HepG2 (cell line): ENCODE measurements around the gene RPS28. TPM values are rescaled to one million over a fixed set of nuclear protein-coding genes. Genes with fewer than 3 reads are reported as not detected.
A peak's percentile ranks its signal among the peaks of the same experiment; 100 is the strongest.

ENCODE experiments used
- ATF1 ChIP-seq: IDR thresholded peaks from 2 replicates; pipeline ENCODE4 v1.6.1; 2016; ENCODE audit warnings: mild to moderate bottlenecking, control low read depth
- HNF1B ChIP-seq: sonication (generic); formaldehyde crosslinking; IDR thresholded peaks from 2 replicates; pipeline ENCODE4 v1.5.1; 2020; ENCODE audit warnings: mild to moderate bottlenecking, moderate library complexity, missing genetic modification reagents
- JUN ChIP-seq: sonication (generic); formaldehyde crosslinking; IDR thresholded peaks from 2 replicates; pipeline ENCODE4 v1.4.0; 2020; ENCODE audit warnings: mild to moderate bottlenecking, missing genetic modification reagents
- NBN ChIP-seq: fragments of 450-650 bp; conservative IDR thresholded peaks from 2 replicates; pipeline ENCODE4 v1.6.1; 2017
- PATZ1 ChIP-seq: sonication (generic); formaldehyde crosslinking; IDR thresholded peaks from 2 replicates; pipeline ENCODE4 v1.4.0; 2020; ENCODE audit warnings: missing genetic modification reagents
- PBX3 ChIP-seq: sonication (generic); formaldehyde crosslinking; IDR thresholded peaks from 2 replicates; pipeline ENCODE4 v1.8.1; 2023; ENCODE audit warnings: missing genetic modification reagents, inconsistent platforms, borderline replicate concordance
- SMARCC2 ChIP-seq: fragments of 450-650 bp; IDR thresholded peaks from 2 replicates; pipeline ENCODE4 v1.6.1; 2017; ENCODE audit warnings: antibody characterized with exemption, mild to moderate bottlenecking
- TRIM24 ChIP-seq: sonication (generic); formaldehyde crosslinking; IDR thresholded peaks from 2 replicates; pipeline ENCODE4 v1.8.0; 2022; ENCODE audit warnings: mild to moderate bottlenecking, missing genetic modification reagents
- ZBTB33 ChIP-seq: sonication (generic); formaldehyde crosslinking; IDR thresholded peaks from 2 replicates; pipeline ENCODE4 v1.4.0; 2020; ENCODE audit warnings: missing genetic modification reagents
- ZHX2 ChIP-seq, 2 experiments: sonication (generic) in 1 of 2; formaldehyde crosslinking in 1 of 2; IDR thresholded peaks; 2 replicates each; pipeline versions ENCODE4 v1.6.1 to v1.9.0; 2014 to 2022; ENCODE audit warnings: antibody characterized with exemption in 1 of 2, borderline replicate concordance in 1 of 2, inconsistent platforms in 1 of 2, low read depth in 1 of 2, missing genetic modification reagents in 1 of 2
- ZNF280D ChIP-seq: sonication (generic); formaldehyde crosslinking; IDR thresholded peaks from 2 replicates; pipeline ENCODE4 v1.5.1; 2020; ENCODE audit warnings: mild to moderate bottlenecking, missing genetic modification reagents
- polyA plus RNA-seq, 8 experiments: library from polyadenylated mRNA; depleted of rRNA in 3 of 8; stranded (reverse) in 7 of 8; unstranded in 1 of 8; fragments of >200 nt; fragmentation: Illumina TruSeq in 4 of 8; extraction: Trizol in 4 of 8; gene quantifications; 2 replicates each; pipeline versions ENCODE4 v1.2.1 to v1.2.3, GENCODE V29; 2011 to 2016; ENCODE audit warnings: low read depth in 4 of 8, missing spikeins in 1 of 8, mixed read lengths in 1 of 8; ENCODE audit not compliant: insufficient read depth in 1 of 8
- total RNA-seq, 5 experiments: library from RNA; depleted of rRNA; stranded (reverse); fragments of >200 nt; fragmentation: Illumina TruSeq; extraction: Trizol; gene quantifications; 2 replicates each; pipeline ENCODE4 v1.2.3, GENCODE V29; 2016; ENCODE audit warnings: low read depth in 1 of 5

The RPS28 gene
- total and polyA plus RNA-seq, 2 of the 13 experiments (the other 11 are each of a cell fraction or from before 2014, with no cell fraction given) = 281 to 545 TPM

GRCh38 chr19:8357007-8357521, 35.8 kb downstream of the RPS28 start (continued):
- 0 out of 2 replicates have a peak, but pooled peaks have one; percentile 39 for TF ChIP-seq ZHX2 (IDR thresholded peaks at IDR 0.05; ENCODE audit: low read depth)
- TF ChIP-seq ZHX2 (CRISPR knock-in tag; IDR thresholded peaks at IDR 0.05; ENCODE audit: borderline replicate concordance) = no peak
- TF ChIP-seq ZNF280D (CRISPR knock-in tag) = peak; percentile 100
- TF ChIP-seq ZBTB33 (CRISPR knock-in tag) = peak; percentile 64
- TF ChIP-seq JUN (CRISPR knock-in tag) = peak; percentile 62; the same call in 1 of the 2 replicates
- TF ChIP-seq PATZ1 (CRISPR knock-in tag) = peak; percentile 56
- TF ChIP-seq TRIM24 (CRISPR knock-in tag) = 0 out of 2 replicates have a peak, but pooled peaks have one; percentile 66
- no peak for TF ChIP-seq PBX3 (CRISPR knock-in tag)
- TF ChIP-seq SMARCC2 = no peak
- 0 out of 2 replicates have a peak, but pooled peaks have one; percentile 39 for TF ChIP-seq ATF1 (CRISPR knock-in tag)
- peak; percentile 19; the same call in 1 of the 2 replicates for TF ChIP-seq HNF1B
- no peak for TF ChIP-seq NBN
